ENCODE measurements around the gene IFNA8.
"Not testable (repeated sequence)": the region's sequence is repeated elsewhere in the genome, so short reads cannot be mapped to it uniquely, and the experiment has no call there.

The IFNA8 gene

DNA sequence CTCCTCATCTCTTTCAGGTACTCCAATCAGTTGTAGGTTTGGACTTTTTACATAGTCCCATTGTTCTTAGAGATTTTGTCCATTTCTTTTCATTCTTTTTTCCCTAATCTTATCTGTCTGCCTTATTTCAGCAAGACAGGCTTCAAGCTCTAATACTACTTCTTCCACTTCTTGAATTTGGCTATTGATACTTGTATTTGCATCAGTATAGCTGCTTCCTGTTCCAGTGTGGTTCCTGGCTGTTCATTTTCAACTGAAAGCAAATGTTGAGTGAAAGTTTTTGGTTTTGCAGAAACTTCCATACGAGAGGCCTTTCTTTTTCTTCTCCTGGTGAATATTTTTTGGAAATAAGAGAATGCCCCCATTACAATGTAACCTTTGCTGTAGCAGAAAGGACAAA, 19.3 kb downstream of the IFNA8 start:
- DNase-seq (ENCODE audit: low read depth in 2 of 2) = no peak

DNA sequence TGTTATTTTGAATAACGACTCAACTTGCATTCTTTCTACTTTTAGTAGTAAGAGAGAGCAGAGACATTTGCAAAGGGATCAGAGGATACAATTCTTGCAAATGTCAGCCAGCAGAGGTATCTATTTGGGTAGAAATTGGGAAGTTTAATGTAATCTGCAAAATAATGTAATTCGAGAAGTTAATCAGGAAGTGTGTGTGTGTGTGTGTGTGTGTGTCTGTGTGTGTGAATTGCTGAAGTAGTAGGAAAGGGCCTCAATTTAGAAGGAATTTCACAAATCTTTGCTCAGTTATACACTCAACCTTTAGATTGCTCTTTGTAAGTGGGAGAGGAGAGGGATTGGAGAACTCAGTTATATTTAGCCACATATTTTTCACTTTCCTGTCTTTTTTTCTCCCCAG, 20.3 kb downstream of the IFNA8 start:
- DNase-seq (ENCODE audit: low read depth in 2 of 2) = no peak

DNA sequence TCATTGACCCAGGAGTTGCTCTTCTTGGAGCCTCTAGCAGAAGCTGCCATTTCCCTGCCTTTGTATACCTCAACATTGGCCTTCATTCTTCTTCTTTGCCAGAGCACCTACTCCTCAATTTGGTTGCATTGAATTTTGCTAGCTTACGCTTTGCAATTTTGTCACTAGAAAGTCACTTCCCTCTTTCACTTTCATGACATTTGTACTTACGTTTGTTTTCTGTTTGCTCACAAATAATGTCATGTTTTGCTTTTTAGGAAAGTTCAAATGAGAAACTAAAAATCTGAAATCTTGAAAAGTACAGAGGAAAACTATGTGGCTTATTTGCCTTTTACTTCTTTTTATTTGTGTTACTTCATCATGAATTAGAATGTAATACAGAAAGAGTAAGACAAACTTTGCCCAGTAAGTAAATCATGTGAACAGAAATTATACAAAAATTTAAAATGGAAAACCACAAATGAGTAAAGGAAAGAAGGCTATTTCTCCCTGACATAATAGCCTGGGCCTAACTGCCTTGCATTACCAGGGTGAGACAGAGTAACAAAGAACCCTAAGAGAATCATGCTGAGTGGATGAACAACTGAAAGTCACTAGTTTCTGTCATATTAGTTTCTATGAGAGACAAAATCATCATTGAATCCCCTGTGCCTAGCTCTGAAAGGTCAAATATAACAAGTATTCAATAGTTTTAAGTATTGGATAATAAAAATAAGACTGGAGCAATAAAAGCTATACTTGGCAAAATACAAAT, 23.9 kb downstream of the IFNA8 start:
- DNase-seq (ENCODE audit: low read depth in 2 of 2) = no peak

DNA sequence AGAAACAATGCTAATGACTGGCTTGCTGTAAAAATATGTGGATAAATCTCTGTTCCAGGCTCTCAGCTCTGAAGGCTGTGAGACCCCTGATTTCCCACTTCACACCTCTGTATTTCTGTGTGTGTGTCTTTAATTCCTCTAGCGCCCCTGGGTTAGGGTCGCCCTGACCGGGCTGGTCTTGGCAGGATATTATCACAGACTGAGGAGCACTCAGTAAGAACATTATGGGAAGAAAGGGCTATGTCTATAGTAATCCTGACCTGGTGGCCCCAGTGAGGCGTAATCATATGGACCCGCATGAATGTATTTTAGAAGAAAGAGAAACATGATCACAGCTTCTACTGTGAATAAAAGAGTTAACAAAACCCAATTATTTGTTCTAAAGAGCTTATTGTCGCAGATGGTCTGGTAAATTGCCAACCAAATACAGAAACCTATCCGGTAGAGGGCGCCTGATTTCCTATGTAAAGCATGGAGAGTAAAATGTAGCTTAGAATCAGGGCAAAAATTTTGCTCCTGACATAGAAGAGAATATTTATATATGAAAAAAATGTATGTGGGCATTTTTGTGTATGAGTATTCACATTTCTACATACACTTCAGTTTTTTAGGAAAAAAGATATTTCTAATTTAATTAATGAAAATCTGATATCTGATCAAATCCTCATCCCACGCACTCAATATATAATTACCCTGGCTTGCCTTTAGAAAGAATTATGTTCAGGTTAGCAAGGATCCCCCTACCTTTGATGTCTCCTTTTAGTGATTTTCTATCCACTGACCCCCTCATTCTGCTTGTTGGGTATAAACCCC, 25.5 kb downstream of the IFNA8 start:
- DNase-seq (ENCODE audit: low read depth in 2 of 2) = no peak

DNA sequence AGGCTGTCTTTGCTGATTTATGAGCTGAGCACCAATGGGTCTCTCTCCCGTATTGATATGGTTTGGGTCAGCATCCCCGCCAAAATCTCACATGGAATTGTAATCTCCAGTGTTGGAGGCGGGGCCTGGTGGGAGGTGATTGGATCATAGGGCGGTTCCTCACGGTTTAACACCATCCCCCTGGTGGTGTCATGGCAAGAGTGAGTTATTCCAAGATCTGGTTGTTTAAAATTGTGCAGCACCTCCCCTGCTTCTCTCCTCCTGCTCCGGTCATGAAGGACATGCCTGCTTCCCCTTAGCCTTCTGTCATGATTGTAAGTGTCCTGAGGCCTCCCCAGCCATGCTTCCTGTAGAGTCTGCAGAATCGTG, 26.1 kb downstream of the IFNA8 start:
- not testable (repeated sequence) for DNase-seq (ENCODE audit: low read depth in 2 of 2)

DNA sequence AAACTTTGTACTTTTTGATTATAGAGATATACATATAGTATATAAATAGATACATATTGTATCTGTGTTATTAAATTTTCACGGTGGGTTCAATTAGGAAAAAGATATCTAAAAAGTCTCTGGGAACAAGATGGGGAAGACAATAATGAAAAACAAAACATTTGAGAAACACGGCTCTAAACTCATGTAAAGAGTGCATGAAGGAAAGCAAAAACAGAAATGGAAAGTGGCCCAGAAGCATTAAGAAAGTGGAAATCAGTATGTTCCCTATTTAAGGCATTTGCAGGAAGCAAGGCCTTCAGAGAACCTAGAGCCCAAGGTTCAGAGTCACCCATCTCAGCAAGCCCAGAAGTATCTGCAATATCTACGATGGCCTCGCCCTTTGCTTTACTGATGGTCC, 31.2 kb downstream of the IFNA8 start, which contains the start of gene IFNA1:
IFNA1 (plus strand) TSS at position 301 of the 400 bp plus-strand sequence; CDS start at position 370, 69 bp downstream.
- no peak for DNase-seq (ENCODE audit: low read depth in 2 of 2)

DNA sequence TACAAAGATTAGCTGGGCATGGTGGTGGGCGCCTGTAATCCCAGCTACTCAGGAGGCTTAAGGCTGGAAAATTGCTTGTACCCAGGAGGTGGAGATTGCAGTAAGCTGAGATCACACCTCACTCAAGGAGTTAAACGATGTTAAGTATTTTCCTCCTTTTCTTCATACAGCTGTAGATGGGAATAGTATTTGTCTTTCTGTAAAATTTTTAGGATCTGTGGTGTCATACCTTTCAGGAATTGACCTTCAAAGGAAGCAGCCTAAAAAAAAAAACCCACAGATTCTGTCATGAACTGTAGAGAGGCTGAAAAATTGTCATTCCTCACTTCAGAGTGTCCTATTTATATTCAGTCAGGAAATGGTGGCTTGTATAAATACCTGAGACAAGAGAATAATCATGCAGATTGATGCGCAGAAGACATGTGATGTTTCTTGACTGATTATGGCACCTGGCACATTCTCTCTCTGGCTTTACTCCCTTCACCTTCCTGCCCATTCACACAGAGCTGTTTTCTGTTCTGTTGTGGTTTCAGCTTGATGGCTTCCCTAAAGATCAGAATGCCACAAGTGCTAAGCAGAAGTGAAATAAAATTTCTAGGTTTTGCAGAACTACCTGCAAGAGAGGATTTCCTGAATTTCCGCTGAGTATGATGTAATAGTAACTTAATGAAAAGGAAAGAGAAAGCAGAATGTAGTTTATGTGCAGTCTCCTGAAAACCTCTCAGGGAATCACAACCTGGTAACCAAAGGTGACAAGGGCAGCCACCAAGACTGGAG, 35.1 kb downstream of the IFNA8 start:
- DNase-seq (ENCODE audit: low read depth in 2 of 2) = no peak

DNA sequence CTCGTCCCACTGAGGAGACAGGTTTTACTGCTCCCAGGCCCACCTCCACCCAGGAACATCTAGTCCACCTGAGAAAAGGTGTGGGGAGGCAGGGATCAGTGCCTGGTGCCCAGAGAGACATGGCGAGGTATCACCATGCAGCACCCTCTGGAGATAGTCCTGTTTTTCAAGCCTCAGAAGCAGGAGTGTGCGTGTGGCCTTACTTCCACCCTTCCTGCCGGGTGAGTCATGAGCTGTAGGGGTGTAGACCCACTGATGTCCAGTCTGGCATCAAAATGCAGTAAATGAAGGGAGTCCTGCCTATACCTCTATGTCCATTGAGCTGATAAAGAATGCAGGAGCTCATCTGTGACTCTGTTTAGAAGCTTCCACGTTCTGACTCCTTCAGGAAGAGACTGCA, 40.4 kb downstream of the IFNA8 start:
- DNase-seq (ENCODE audit: low read depth in 2 of 2) = not testable (repeated sequence)

DNA sequence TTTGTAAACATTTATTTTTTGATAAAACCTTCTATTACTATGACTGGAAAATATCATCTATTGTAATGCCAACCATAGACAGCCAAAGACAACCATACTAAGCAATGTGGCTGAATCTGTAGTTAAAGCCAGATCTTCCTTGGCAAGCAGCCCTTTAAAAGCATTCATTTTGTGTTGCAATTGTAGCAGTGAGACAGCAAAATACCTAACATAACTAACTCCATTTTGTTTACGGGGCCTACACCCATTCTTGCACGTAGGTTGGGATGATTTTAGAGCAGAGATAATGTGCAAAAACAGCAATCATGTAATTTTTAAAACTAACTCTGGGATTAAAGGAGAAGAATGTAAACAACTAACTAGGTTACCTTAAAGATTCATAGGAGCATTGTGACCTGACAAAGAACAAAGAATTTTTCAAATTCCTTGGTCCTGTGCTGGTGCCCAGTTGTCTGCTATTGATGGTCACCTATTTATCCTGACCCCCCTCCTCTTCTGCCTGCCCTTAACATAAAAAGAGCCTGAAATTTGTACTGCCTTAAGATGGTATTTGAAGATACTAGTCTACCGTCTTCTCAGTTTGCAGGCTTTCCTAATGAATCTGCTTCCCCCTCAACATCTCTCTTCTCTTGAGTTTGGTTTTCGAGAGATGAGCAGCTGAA, 41.9 kb downstream of the IFNA8 start:
- DNase-seq (ENCODE audit: low read depth in 2 of 2) = no peak

DNA sequence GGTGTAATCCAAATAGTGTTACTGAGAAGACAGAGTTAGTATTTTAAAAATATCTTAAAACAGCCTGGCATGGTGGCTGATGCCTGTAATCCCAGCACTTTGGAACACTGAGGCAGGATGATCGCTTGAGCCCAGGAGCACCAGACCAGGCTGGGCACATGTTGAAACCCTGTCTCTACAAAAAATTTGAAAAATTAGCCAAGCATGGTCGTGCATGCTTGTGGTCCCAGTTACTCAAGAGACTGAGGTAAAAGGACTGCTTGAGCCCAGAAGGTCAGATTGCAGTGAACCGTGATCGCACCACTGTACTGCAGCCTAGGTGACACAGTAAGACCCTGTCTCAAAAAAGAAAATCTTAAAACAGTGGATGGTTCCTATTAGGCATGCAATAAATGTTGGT, 43.8 kb downstream of the IFNA8 start:
- DNase-seq (ENCODE audit: low read depth in 2 of 2) = no peak

DNA sequence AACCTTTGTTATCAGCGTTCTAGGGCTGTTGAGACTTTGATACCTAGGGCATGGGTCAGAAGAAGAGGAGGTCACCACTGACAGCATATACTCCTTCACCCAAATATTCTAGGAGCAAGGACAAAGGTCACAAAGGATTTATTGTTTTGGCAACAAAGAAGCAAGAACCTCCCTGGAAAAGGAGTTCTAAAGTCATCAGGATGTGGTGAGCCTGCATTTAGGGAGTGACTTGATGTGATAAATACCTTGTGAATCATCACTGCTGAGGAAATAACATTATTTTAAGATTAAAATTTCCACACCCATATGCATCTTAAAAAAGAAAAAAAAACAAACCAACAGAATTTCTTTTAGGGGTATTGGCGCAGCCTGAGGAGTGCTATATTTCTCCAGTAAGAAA, 45.2 kb downstream of the IFNA8 start:
- DNase-seq (ENCODE audit: low read depth in 2 of 2) = no peak

DNA sequence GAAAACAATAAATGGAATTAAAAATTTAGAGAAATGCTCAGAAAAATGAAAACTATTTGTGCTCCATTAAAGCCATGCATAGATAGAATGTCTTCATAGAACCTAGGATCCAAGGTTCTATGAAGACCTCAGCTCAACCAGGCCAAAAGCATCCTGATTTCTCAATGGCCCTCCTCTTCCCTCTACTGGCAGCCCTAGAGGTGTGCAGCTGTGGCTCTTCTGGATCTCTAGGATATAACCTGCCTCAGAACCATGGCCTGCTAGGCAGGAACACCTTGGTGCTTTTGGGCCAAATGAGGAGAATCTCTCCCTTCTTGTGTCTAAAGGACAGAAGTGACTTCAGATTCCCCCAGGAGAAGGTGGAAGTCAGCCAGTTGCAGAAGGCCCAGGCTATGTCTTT, 46.4 kb downstream of the IFNA8 start:
- DNase-seq (ENCODE audit: low read depth in 2 of 2) = no peak
